Measurements from ENCODE around the gene EIF2AK3.
"Not testable (repeated sequence)": the region's sequence is repeated elsewhere in the genome, so short reads cannot be mapped to it uniquely, and the experiment has no call there.

The EIF2AK3 gene

DNA sequence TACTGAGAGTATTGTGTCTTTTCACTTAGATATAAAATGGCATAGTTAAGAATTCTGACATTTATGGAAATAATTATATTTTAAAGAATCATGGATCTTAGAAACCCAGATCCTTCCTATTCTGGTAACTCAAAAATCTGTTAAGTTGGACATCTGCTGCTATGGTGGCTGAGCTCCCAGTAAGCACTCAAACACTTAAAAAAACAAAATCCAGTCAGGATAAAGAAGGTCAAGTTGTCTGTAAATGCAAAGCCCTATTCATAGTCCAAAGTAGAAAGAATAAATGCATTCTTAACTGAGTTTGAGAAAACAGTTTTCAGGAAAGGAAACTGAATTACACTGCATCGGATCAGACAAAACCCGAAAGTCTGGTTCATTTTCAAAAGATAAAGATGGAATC lies 35.6 kb downstream of the EIF2AK3 start:
- no peak for DNase-seq

DNA sequence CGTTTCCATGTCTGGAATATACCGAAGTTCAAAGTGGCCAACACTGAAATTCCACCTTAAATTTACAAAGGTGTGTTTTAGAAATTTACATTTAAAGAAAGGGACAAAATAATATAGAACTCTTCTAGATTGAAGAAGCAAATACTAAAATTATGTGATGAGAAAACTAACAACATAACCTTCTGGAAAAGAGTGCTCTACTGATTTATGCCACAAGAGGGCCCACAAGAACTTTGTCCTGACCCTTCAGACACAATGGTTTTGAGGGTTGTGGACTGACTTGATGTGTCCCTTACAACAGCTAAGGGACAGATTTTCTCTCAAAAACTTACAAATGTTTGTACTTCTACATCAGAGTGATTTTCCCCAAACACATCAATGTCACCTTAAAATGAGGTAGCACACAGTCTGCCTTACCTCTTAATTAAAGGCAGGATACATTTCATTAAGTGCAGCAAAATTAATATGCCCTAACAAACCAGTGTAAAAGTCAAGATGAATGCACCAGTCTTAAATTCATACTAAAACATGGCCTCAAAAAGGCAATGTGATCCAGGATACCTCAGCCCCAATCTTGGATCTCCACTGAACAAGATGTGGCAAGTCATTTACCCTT lies 36.2 kb downstream of the EIF2AK3 start:
- peak; percentile 89 for DNase-seq

DNA sequence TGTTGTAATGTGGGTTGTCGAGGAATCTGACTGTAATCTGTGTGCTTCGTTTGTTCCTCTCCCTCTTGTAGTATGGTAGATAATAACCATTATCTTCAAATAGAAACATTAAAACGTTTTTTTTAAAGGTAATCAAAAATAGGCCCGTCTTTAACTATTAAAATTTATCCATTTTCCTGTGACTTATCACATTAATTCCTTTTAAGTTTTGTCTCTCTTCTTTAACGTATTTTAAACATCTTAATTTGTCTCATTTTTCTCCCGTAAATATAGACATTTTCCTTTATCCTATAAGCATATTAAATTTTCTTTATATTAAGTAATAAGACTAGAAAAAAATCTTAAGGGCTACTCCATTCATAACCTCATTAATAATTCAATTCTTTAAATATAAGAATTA lies 41.3 kb downstream of the EIF2AK3 start:
- no peak for DNase-seq

DNA sequence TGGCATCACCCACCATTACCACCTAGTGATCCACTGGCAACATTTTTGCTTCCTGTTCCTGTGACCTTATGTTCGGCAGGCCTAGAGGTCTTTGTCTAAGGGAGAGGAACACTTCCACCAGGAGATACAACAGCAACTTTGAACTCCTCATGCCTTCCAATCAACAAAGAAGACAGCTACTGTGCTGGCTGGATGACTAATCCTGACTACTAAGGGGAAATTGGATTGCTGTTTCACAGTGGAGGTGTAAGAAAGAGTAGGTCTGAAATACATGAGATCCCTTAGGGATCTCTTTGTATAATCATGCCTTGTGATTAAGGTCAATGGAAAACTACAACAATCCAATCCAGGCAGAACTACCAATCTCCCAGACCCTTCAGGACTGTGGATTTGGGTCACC lies 45.2 kb downstream of the EIF2AK3 start:
- no peak for DNase-seq

DNA sequence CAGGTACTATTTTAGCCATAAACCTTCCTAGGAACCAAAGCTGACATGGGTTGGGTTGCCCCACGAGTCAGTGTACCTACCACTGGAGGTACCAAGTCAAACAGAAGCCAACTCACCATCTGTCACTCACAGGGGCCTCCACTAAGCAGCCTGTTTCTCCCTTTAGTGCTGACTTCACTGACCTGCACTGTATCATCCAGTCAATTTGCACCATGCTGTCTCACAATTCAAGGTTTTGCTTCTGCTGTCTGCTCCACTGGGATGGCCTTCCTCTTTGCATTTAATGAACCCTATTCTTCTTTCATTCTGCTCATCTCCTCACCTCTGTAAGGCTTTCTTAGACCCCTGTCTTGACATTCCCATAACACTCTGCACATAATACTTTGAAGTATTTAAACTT lies 47.2 kb downstream of the EIF2AK3 start:
- DNase-seq = no peak

- DNase-seq = no peak
These were observed 51.6 kb downstream of the EIF2AK3 start for GRCh38 chr2:88575630-88576029.

- no peak for DNase-seq
These were observed 52.2 kb downstream of the EIF2AK3 start for GRCh38 chr2:88575051-88575450.

GRCh38 chr2:88574445-88574844 lies 52.8 kb downstream of the EIF2AK3 start:
- no peak for DNase-seq

DNA sequence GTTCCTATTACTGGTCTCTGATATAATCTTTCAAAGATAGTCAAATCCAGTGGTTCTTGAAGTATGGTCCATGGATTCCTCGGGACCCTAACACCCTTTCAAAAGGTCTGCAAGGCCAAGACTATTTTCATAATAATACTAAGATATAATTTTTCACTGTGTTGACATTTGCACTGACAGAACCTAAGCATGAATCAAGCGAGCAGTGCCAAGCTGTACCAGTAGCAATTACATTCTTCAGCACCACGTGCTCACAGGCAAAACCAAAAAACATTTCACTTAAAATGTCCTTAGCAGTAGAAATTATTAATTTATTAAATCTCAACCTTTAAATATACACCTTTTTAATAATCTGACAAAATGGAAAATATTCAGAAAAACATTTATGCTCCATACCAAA lies 59.1 kb downstream of the EIF2AK3 start:
- no peak for DNase-seq

GRCh38 chr2:88564402-88564801 lies 62.9 kb downstream of the EIF2AK3 start:
- no peak for DNase-seq

DNA sequence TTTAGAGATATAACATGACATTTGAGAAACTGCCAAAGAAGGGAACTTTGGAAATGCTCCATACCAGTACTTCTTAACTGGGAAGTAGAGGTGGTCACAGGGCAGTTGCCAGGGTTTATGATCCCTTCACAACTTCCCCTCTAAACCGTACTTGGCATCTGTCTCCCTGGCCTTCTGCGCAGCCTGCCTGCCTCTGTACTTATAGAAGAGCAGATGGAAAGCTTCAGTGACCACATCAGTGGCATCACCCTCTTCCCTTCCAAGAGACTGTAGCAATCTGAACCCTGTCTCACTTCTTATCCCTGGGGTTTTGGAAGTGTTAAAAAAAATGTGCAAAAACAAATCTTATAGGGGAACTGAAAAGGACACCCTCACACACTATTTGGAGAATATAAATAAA lies 64.1 kb downstream of the EIF2AK3 start:
- DNase-seq = no peak

GRCh38 chr2:88561646-88562388 lies 65.4 kb downstream of the EIF2AK3 start:
- DNase-seq = no peak

GRCh38 chr2:88560619-88561307 lies 66.5 kb downstream of the EIF2AK3 start:
- DNase-seq = no peak

GRCh38 chr2:88557290-88557689 lies 70.0 kb downstream of the EIF2AK3 start:
- DNase-seq = no peak

- DNase-seq = no peak
These were observed 71.2 kb downstream of the EIF2AK3 start for GRCh38 chr2:88556026-88556425.

DNA sequence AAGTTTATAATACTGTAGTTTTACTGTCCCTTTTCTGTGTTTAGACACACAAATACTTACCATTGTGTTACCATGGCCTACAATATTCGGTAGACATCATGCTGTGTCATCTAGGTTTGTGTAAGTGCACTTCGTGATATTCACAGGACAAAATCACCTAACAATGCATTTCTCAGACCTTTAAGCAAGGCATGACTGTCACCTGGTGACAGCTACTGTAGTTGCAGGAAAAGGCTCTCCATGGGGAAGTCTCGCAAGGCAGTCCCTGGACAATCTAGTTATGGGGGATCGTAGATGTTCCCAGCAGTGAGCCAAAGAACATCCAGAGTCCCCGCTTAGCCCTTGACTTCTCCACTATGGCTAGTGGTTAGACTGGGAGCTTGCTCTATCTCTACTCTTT lies 73.1 kb downstream of the EIF2AK3 start:
- DNase-seq = peak; percentile 79

- peak; percentile 48 for DNase-seq
These were observed 77.5 kb downstream of the EIF2AK3 start for GRCh38 chr2:88549616-88550292.

DNA sequence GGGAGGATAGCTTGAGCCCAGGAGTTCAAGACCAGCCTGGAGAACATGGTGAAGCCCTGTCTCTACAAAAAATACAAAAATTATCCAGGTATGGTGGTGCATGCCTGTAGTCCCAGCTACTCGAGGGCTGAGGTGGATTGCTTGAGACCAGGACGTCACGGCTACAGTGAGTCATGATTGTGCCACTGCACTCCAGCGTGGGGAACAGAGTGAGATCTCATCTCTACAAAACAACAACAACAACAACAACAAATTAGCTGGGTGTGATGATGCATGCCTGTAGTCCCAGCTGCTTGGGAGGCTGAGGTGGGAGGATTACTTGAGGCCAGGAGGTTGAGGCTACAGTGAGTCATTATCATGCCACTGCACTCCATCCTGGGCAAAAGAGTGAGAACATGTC lies 81.0 kb downstream of the EIF2AK3 start:
- DNase-seq = not testable (repeated sequence)

GRCh38 chr2:88545118-88545517 lies 82.1 kb downstream of the EIF2AK3 start:
- peak; percentile 83 for DNase-seq

DNA sequence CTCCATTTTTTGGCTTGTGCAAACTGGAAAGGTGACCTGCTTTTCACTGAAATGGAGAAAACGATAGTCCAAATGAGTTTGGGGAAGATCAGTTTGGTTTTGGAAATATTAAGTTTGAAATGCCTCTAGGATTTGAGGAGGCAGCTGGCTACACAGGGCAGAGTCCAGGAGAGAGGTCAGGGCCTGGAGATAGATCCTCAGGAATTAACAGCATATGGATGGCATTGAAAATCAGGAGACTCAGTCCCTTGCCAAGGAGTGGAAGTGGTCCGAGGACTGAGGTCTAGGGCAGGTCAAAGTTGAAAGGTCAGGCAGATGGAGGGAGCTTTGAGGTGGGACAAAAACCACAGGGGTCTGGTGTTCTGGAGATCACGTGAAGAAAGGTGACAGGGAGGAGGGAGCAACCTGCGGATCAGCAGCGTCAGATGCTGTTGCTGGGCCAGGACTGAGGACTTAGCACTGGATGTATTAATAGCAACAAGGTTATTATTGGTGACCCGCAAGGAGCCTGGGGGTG lies 83.7 kb downstream of the EIF2AK3 start:
- no peak for DNase-seq

GRCh38 chr2:88542668-88543067 lies 84.6 kb downstream of the EIF2AK3 start:
- DNase-seq = no peak

- DNase-seq = peak; percentile 41
These were observed 86.9 kb downstream of the EIF2AK3 start for GRCh38 chr2:88540346-88540745.

DNA sequence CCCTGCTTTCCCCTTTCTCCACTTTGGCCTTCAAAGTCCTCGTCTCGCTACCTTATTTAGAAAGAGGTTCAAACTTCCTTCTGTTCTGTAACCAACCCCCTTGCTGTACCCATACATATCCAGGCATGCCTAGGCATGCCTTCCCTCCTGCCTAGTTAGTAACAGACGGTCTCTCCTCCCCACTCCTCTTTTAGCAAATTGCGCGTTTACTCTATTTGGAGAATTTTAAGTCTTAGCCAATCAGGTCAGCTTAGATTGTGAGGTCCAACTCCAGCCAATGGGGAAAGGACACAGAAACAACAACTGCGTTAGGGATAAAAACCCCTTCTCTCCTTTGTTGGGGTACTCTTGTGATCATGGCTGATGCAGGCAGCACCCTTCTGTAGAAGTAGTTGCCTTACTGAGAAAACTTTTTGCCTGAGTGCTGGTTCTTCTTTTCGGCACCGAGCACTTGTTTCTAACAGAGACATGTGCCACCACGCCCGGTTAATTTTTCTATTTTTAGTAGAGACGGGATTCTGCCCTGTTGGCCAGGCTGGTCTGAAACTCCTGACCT lies 88.8 kb downstream of the EIF2AK3 start:
- no peak for DNase-seq

Measured in DMS53 (cell line).